ENCODE measurements around the gene SYNGR2. TPM values are rescaled to one million over a fixed set of nuclear protein-coding genes. Genes with fewer than 3 reads are reported as not detected.

The SYNGR2 gene
- polyA plus RNA-seq, 1 donor (not counting 4 experiments of a cell fraction or from before 2014, with no cell fraction given), result 103 TPM

DNA sequence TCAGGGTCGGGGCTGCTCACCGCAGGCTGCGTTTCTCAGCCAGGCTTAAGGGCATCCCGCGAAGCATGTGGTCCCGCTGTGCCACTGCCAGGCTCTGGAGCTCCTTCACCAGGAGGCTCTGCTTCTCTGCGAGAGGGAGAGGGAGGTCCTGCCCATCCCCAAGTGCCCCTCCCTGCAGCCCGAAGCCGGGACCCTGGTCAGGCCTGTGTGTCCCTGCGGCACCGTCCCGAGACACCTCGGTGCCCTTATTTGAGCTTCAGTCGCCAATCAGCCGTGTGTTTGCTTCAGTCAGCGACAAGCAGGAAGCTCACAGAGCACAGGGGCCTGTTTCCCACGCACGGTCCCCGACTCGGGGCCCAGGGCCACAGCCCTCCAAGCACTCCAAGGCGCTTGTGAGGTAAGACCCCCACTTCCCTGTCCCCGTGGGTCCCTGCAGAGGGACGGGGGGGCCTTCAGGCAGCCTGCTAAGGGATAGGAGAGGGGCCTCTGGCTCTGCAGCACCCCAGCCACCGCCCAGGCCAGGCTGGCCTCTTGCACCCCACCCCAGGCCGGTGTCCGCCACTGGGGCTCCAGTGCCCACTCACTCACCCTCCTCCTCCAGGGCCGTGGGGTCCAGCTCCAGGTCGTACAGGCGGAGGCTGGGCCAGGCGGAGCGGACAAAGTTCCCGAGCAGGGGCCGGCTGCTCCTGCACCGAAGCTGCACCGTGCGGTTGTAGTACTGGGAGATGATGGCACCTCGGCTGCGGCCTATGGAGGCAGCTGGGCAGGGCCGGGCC, 43.1 kb upstream of the SYNGR2 start:
- H3K9me3 ChIP-seq (ENCODE audit: control insufficient read depth, low read depth, low read length), result no peaks in the 10 kb centered on the region
- no peak overlapping the region for H3K27ac ChIP-seq (ENCODE audit: control insufficient read depth, insufficient read depth, low read length)
- H3K4me1 ChIP-seq (ENCODE audit: control insufficient read depth, extremely low read depth, insufficient read depth, low read length), result peaks cover 6% of the 10 kb centered on the region
- peaks cover 4% of the 10 kb centered on the region for H3K79me2 ChIP-seq (ENCODE audit: control insufficient read depth, insufficient read depth, low read length)
- dilution Hi-C loops (cut with MboI; ENCODE audit: extremely low pct_ligation_motif_present, low sequenced_read_pairs), result no loop called here
- no peak overlapping the region for H2AFZ ChIP-seq (ENCODE audit: control insufficient read depth, low read length)
- peaks cover under 1% of the 10 kb centered on the region for H3K27me3 ChIP-seq (ENCODE audit: control insufficient read depth, extremely low read depth, insufficient read depth, low read length)
- DNase-seq (ENCODE audit: low read depth, low spot score), result no peak
- peaks cover 6 to 19% of the 10 kb centered on the region in 2 experiments for H3K36me3 ChIP-seq (ENCODE audit: control insufficient read depth in 2 of 2, extremely low read depth in 1 of 2, insufficient read depth in 2 of 2, low read length in 2 of 2)
- no peaks in the 10 kb centered on the region for H3K9me1 ChIP-seq (ENCODE audit: control insufficient read depth, extremely low read depth, insufficient read depth, low read length)
- no peak overlapping the region for H3K4me2 ChIP-seq (ENCODE audit: control insufficient read depth, extremely low read depth, insufficient read depth, low read depth, low read length)
- no peak overlapping the region for H3K4me3 ChIP-seq (ENCODE audit: control insufficient read depth in 2 of 3, extremely low read depth in 1 of 3, insufficient read depth in 2 of 3, low read depth in 1 of 3, low read length in 3 of 3)
- H4K20me1 ChIP-seq (ENCODE audit: control insufficient read depth, extremely low read depth, insufficient read depth, low read length), result no peaks in the 10 kb centered on the region
- no peak overlapping the region for H3K9ac ChIP-seq (ENCODE audit: control insufficient read depth, extremely low read depth, insufficient read depth, low read length)
- no peak for TF ChIP-seq EZH2 (IDR thresholded peaks at IDR 0.05; ENCODE audit: low read length)
- TF ChIP-seq, protein P1, sequence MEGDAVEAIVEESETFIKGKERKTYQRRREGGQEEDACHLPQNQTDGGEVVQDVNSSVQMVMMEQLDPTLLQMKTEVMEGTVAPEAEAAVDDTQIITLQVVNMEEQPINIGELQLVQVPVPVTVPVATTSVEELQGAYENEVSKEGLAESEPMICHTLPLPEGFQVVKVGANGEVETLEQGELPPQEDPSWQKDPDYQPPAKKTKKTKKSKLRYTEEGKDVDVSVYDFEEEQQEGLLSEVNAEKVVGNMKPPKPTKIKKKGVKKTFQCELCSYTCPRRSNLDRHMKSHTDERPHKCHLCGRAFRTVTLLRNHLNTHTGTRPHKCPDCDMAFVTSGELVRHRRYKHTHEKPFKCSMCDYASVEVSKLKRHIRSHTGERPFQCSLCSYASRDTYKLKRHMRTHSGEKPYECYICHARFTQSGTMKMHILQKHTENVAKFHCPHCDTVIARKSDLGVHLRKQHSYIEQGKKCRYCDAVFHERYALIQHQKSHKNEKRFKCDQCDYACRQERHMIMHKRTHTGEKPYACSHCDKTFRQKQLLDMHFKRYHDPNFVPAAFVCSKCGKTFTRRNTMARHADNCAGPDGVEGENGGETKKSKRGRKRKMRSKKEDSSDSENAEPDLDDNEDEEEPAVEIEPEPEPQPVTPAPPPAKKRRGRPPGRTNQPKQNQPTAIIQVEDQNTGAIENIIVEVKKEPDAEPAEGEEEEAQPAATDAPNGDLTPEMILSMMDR (optimal IDR thresholded peaks at IDR 0.05 in 1 of 3, IDR thresholded peaks at IDR 0.05 in 1 of 3, conservative IDR thresholded peaks at IDR 0.05 in 1 of 3; ENCODE audit: extremely low read depth in 1 of 3, insufficient read depth in 2 of 3, low read length in 3 of 3), result no peak
- no peak for FAIRE-seq

DNA sequence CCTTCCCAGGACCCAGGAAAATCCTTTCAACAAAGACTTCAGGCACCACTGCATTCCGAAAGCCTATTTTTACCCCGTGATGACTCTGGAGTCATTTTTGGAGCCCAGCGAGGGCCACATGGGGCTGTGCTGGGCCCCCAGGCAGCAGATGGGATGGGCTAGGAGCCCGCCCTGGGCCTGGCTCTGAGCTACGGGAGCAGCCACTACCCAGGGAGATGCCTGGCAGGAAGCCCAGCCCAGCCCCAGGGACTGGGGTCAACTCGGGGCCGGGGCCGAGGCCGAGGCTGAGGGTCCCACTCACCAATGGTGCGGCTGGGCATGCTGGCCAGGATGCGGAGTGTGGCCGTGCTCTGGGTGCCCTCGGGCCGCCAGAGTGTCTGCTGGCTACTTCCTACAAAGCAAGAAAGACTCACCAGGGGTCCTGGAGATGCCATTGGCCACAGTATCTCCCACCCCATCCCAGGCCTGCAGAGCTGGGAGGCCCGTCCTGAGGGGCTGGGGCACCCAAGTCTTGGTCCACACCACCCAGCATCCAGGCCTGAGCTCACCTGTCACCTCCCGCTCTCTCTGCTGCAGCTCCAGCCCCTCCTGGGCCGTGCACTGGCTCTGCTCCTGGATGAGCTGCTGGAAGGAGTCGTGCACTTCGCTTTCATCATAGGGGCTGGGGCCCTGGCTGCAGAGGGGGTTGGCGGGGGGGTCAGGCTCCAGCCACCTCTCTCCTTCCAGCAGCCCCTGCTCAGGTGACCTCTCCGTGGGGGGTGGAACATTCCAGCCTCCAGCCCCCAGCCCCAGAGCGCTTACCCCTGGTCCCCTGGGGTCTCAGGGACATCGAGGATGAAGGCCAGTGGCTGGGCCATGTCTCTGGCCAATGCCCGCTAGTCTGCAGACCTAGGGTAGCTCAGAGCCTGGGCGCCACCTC, 42.1 kb upstream of the SYNGR2 start:
- H3K4me1 ChIP-seq (ENCODE audit: control insufficient read depth, extremely low read depth, insufficient read depth, low read length), result peaks cover 6% of the 10 kb centered on the region
- H2AFZ ChIP-seq (ENCODE audit: control insufficient read depth, low read length), result no peak overlapping the region
- no peaks in the 10 kb centered on the region for H3K9me1 ChIP-seq (ENCODE audit: control insufficient read depth, extremely low read depth, insufficient read depth, low read length)
- TF ChIP-seq EZH2 (IDR thresholded peaks at IDR 0.05; ENCODE audit: low read length), result no peak
- TF ChIP-seq, protein P1 (optimal IDR thresholded peaks at IDR 0.05 in 1 of 3, IDR thresholded peaks at IDR 0.05 in 1 of 3, conservative IDR thresholded peaks at IDR 0.05 in 1 of 3; ENCODE audit: extremely low read depth in 1 of 3, insufficient read depth in 2 of 3, low read length in 3 of 3), result no peak
- peaks cover 4% of the 10 kb centered on the region for H3K79me2 ChIP-seq (ENCODE audit: control insufficient read depth, insufficient read depth, low read length)
- H4K20me1 ChIP-seq (ENCODE audit: control insufficient read depth, extremely low read depth, insufficient read depth, low read length), result no peaks in the 10 kb centered on the region
- H3K27ac ChIP-seq (ENCODE audit: control insufficient read depth, insufficient read depth, low read length), result no peak overlapping the region
- no peaks in the 10 kb centered on the region for H3K9me3 ChIP-seq (ENCODE audit: control insufficient read depth, low read depth, low read length)
- no peak overlapping the region for H3K4me2 ChIP-seq (ENCODE audit: control insufficient read depth, extremely low read depth, insufficient read depth, low read depth, low read length)
- H3K9ac ChIP-seq (ENCODE audit: control insufficient read depth, extremely low read depth, insufficient read depth, low read length), result no peak overlapping the region
- peaks cover 9% of the 10 kb centered on the region for H3K27me3 ChIP-seq (ENCODE audit: control insufficient read depth, extremely low read depth, insufficient read depth, low read length)
- DNase-seq (ENCODE audit: low read depth, low spot score) (no peak), FAIRE-seq (no peak)
- H3K36me3 ChIP-seq (ENCODE audit: control insufficient read depth in 2 of 2, extremely low read depth in 1 of 2, insufficient read depth in 2 of 2, low read length in 2 of 2), result peaks cover 6 to 16% of the 10 kb centered on the region in 2 experiments
- no peak overlapping the region for H3K4me3 ChIP-seq (ENCODE audit: control insufficient read depth in 2 of 3, extremely low read depth in 1 of 3, insufficient read depth in 2 of 3, low read depth in 1 of 3, low read length in 3 of 3)
- dilution Hi-C loops (cut with MboI; ENCODE audit: extremely low pct_ligation_motif_present, low sequenced_read_pairs), result no loop called here
